LHCN-M2 (cell line): Measurements from ENCODE around the gene DCXR. TPM values are rescaled to one million over a fixed set of nuclear protein-coding genes. Genes with fewer than 3 reads are reported as not detected.

Source experiments
- DNase-seq: peaks from one replicate; pipeline ENCODE4 v3.0.0-alpha.2; 2012; ENCODE audit warnings: low read depth
- polyA plus RNA-seq: library from polyadenylated mRNA; unstranded; fragments of >200 nt; gene quantifications from one replicate; pipeline ENCODE4 v1.2.1, GENCODE V29; 2012; ENCODE audit warnings: missing spikeins
- total RNA-seq: library from RNA; depleted of rRNA; stranded (reverse); fragments of >200 nt; gene quantifications from 2 replicates; pipeline ENCODE4 v1.2.3, GENCODE V29; 2014; rRNA removed

DCXR gene
- total RNA-seq, result 88.0 and 90.5 TPM in 2 replicates
- 100 TPM for polyA plus RNA-seq

GRCh38 chr17:82037092-82037888 is at the start of gene DCXR:
Gene DCXR (minus strand): TSS chr17:82037697. CDS start chr17:82037682, 15 bp downstream.
- peak; percentile 91 for DNase-seq

GRCh38 chr17:82085931-82086764 is 48.7 kb upstream of the DCXR start:
- no peak for DNase-seq

- no peak for DNase-seq
Measured at GRCh38 chr17:82085031-82085861, 47.7 kb upstream of the DCXR start.

GRCh38 chr17:82084373-82085030 is 47.0 kb upstream of the DCXR start:
- DNase-seq, result no peak

DNA sequence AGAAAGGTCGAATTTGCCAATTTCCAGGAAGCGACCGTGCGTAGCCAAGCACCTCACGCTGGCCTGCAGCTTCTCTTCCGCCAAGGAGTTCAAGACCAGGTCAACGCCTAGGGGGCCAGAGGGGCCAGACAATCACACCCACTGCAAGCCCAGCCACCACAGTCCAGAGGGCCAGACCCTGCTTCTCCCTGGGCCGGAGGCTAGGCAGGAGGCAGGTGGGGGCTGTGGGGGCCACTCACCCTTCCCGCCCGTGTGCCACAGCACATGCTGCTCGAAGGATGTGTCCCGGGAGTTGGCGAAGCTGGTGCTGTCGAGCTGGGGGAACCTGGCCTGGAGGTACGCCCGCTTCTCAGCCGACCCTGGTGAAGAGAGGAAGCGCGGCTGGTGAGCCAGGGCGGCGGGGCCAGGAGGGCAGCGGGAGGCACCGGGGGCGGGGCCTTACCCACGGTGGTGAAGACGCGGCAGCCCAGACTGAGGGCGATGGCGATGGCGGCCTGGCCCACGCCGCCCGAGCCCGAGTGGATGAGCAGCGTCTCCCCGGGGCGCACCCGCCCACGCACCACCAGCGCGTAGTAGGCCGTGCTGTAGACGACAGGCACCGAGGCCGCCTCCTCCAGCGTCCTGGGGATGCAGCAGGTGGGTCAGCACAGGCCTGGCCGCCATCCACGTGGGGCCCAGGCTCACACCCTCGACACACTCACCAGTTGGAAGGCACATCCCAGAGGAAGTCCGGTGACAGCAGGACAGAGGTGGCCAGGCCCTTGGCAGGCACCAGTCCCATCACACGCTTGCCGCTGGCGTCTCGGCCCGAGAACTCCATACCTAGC is 46.2 kb upstream of the DCXR start:
- no peak for DNase-seq

GRCh38 chr17:82083009-82083408 is 45.5 kb upstream of the DCXR start:
- no peak for DNase-seq

- DNase-seq, result no peak
Measured at GRCh38 chr17:82082456-82082855, 45.0 kb upstream of the DCXR start.

DNA sequence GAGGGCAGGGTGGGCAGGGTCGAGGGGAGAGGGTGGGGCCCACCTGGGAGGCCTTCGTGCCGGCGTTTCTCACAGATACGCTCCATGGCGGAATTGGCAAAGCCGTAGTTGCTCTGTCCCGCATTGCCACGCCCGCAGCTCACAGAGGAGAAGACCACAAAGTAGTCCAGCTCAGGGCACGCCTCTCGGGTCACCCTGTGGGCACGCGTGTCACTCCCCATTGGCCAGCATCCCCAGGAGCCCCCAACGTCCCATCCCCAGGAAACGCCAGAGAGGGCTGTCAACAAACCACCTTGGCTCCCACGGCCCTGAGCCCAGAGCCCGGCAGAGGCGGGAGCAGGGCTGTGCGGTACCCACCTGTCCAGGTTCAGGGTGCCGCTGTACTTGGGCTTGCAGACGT is 44.5 kb upstream of the DCXR start:
- no peak for DNase-seq

- no peak for DNase-seq
Measured at GRCh38 chr17:82081546-82081945, 44.0 kb upstream of the DCXR start.

DNA sequence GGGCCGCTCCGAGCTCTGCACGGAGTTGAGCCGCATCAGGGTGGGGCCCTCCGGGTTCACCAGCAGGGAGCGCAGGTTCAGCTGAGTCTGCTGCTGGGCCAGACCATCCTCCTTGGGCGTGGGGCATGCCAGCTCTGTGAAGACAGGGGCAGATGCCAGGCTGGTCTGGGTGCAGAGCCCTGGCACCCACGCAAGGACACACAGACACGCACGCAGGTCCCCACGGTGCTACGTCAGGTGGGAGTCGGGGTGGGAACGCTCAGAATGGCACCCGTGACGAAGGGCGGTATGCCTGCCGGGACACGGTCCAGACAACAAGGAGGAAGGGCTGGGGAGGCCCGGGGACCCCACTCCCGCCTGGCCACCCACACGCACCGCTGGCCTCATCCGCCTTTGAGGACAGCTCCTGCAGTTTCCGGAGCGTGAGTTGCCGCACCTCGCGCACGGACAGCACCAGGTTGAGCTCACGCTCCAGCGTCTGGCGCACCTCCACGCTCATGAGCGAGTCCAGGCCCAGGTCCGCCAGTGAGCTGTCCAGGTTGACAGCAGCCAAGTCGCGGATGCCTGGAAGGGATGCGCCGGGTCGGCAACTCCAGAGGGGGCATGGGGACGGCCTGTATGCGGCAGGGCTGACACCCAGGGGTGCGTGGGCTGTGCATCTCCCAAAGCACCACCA is 43.4 kb upstream of the DCXR start:
- DNase-seq, result no peak

DNA sequence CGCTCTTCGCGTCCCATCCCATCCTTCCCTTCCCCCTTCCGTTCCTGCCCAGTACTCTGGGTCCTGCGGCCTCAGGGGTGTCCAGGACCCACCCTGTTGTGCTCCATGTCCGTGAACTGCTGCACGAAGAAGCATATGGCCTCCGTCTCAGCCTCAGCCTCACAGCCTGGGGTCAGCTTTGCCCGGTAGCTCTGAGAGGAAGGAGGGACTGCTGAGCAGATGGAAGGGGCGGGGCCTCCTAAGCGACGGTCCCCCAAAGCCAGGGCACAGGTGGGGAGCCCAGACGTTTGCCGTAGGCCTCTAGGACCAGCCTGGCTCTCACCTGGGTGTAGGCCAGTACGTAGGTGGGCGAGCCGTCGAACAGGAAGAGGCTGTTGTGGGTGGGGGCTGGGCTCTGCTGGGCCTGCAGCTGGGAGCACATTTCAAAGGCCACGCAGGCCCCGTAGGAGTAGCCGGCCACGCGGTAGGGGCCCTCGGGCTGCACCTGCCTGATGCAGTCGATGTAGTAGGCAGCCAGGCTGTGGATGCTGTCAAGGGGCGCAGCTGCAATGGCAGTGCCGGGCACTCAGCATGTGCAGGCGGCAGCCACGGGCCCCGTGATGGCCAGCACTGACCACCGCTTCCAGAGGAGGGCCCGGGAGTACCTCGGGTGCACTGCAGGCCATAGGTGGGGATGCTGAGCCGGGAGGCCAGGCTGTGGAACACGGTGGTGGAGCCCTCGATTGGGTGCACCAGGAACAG is 42.7 kb upstream of the DCXR start:
- DNase-seq, result no peak

DNA sequence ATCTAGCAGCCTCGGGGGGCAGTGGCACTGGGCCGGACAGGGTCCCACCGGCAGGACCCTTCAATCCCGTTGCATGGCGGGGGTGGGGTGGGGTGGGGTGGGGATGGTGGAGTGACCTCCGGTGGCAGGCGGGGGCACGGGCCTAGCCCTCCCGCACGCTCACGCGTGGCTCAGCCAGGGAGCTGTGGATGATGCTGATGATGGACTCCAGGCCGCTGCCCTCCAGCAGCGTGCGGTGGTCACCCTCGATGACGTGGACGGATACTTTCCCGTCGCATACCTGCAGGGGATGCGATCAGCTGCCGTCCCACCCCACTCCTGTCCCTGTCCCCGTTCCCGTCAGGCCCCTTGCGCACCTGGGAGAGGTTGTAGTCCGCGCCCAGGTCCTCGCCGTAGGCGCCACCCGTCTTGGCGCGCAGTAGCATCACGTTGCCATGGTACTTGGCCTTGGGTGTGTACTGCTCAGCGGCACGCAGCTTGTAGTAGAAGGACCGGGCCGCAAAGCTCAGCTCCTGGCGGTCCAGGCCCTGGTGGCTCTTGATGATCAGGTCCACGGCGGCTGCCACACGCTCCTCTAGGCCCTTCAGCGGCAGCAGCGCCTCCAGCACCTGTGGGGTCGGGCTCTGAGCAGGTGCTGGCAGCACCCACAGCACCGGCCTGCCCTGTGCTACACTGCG is 41.6 kb upstream of the DCXR start:
- DNase-seq, result no peak

DNA sequence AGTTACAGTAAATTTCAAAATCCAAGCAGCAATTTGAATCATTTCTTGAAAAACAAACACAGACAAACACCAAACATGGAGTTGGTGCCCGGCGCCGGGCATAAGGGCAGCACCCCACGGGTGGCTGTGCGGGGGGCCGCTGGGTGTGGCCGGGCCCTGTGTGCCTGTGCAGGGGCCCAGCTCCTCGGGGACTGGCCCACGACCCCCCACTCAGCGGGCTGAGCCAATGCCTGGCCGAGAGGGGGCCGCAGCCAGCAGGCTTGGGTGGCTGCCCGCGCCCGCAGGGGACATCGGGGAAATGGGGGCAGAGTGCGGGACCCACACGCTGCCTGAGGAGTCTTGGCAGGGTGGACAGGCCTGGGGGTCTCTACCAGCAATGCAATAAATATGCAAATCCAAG is 40.9 kb upstream of the DCXR start:
- DNase-seq, result no peak

DNA sequence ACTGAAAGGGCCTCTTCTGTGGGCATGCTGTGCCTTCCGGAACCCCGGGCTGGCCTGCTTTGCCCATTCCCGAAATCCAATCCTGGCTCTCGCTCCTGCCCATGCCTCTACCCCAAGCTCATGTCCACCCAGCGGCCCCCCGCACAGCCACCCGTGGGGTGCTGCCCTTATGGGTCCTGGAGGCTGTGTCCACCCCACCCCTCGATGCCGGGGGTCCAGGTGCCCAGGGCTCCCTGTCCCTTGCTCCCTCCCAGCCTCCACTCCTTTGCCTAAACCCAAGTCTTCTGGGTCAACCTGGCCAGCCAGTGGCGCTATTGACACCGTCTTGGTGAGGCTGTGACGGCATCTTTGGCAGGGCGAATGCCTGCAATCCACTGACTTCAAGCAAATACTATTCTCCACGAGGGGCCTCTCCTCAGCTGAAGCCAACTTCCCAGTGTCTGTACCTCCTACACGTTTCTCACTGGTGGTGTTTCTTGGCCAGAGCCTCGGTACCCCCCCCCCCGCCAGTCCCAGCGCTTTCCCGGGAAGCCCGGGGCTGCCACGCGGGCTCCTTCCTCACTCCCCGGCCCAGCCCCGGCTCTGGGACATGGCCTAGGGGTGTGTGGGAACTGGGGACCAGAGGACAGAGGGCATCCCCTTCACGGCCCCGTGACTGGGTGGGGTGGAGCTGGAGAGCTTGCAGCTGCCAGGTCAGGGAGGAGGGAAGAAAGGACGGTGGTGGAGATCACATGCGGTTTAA is 40.3 kb upstream of the DCXR start:
- DNase-seq, result no peak

DNA sequence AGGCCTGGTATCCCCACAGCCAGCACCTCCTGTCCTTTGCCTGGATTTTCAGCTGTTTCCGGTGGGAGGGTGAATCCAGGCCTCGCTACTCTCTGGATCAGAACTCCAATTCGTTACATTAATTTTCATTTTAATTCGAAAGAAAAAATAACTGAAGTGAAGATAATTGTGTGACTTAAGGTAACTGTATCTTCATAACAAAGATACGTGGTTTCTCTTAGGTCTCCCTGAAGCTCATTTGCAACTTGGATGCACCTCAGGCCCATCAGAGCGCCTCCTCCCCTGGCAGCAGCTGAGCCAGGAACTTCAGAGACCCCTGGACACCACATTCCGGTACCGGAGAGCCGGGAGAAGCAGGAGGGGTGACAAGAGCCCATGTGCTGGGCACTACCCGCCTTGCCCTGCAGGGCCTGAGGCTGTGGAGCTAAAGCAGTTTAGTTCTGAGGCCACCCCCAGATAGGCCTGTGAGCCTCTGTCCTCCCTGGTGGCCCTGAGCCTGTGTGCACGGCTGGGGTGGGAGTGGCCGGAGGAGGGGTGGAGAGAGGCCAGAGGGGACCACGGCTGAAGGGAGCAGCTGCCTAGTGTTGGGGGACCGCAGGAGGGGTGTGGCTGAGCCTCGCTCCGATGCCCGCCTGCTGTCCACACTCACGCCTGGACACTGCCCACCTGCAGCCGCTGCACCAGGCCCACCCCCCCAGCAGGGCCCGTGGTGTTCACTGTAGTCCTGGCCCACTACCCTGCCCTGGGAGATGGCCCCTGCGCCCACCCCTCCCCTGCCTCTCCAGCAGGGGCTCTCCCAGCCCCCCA is 39.5 kb upstream of the DCXR start:
- DNase-seq, result no peak

DNA sequence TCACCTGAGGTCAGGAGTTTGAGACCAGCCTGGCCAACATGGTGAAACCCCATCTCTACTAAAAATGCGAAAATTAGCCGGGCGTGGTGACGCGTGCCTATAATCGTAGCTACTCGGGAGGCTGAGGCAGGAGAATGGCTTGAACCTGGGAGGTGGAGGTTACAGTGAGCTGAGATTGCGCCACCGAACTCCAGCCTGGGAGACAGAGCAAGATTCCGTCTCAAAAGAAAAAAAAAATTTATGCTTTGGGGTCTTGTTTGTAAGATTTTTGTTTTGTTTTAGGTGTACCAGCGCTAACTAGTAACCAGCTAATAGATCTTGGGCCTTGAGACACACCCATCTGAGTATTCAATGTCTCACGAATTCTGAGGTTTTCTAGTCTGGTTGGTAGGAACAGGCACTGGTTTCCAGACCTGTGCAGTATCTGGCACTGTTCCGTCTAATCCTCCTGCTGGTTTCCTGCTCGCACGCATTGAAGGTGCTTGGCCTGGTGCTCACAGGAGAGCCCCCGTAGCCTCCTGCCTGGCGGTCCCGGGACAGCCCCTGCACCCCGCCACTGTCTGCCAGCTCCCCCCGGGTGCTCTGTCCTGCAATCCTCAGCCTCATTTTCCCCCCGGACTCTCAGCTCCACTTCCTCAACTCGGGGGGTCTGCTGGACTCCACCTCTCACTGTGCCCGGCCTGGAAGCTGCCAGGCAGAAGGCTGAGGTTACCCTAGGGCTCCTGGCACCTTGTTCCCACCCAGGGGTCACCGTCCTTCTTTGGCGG is 38.7 kb upstream of the DCXR start:
- no peak for DNase-seq
